DMS79 treated with DMSO at 0.1 percent for 48 hours (cell line): ENCODE measurements around the gene ZNF14.
"Not testable (repeated sequence)": the region's sequence is repeated elsewhere in the genome, so short reads cannot be mapped to it uniquely, and the experiment has no call there.

ENCODE experiments used
- DNase-seq: peaks from one replicate; lab custom pipeline; 2025; lab: John Stamatoyannopoulos, UW

The ZNF14 gene

DNA sequence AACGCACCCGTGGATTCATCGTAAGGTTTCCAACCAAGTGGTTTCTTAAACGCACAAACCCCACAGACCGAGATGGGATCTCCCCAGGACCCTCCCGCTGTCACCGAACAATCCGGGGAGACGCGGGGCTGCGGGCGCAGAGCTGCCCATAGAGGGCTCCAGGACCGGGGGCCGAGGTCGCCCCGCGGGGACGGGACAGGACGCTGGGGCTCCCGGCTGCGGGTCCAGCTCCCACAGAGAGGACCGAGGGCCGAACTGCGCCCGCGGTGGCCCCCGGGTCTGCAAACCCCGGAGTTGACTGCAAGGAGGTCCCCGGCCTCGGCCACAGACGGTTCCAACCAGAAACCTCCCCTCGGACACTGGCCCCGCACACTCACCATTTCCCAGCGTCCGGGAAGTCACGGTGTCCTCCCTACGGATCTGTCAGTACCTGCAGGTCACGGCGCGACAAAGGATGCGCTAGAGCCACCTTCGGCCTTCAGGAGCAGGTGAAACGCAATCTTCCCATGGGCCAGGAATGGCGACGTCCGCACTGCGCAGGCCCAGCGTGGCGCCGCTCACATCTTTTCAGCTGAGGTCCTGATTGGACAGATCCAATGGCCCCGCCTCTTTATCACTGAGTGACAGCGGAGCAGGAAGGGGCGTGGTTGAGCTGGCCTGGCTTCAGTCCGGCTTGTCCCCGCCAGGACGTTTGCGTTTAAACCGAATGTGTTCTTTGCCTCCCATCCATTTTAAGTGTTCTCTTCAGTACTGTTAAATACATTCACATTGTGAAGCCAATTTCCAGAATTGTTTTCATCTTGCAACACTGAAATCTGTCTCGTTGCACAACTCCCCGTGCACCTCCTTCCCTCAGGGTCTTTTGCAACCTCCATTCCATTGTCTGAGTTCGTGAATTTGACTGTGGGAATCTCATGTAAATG, at the start of gene ZNF14:
ZNF14 (minus strand) TSS at position 534 of the 923 bp plus-strand sequence; CDS start at position 380, 154 bp downstream.
- DNase-seq: peak; percentile 96

DNA sequence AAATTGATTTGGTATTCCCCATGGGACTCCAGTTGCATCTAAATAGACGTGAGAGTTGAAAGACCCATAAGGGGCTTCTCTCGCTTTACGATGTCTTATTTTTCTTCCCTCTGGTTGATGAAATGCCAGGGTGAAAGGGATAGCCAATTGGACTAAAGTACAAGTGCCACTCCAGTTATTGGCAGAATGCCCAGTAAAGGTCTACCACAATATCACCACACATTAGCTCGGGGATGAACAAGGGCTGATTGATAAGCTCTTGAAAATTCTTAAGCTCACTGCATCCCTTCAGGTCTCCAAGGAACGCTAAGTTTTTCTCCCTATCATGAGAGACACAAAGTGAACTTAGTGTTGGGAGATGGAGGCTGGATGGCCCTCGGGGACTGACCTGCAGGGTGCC, 48.9 kb upstream of the ZNF14 start:
- DNase-seq: peak; percentile 95

DNA sequence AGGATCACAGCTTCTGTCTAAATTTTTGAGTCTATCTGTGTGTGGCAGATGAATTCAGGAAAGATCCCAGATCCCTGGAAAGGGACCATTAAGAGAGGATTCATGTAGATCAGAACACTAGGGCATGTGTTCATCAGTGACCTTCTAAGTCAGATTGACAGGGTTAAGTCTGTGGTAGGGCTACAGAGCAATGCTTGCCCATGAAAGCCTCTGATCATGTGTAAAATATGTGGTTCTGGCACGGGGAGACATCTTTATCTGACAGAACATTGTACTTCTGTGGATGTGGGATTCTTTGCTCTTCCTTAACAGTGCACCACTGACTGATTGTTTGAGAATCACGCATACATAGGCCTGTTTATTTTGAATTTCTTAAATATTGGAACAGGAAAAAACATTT, 45.8 kb upstream of the ZNF14 start:
- no peak for DNase-seq

GRCh38 chr19:19777692-19778091, 44.8 kb upstream of the ZNF14 start:
- DNase-seq: no peak

DNA sequence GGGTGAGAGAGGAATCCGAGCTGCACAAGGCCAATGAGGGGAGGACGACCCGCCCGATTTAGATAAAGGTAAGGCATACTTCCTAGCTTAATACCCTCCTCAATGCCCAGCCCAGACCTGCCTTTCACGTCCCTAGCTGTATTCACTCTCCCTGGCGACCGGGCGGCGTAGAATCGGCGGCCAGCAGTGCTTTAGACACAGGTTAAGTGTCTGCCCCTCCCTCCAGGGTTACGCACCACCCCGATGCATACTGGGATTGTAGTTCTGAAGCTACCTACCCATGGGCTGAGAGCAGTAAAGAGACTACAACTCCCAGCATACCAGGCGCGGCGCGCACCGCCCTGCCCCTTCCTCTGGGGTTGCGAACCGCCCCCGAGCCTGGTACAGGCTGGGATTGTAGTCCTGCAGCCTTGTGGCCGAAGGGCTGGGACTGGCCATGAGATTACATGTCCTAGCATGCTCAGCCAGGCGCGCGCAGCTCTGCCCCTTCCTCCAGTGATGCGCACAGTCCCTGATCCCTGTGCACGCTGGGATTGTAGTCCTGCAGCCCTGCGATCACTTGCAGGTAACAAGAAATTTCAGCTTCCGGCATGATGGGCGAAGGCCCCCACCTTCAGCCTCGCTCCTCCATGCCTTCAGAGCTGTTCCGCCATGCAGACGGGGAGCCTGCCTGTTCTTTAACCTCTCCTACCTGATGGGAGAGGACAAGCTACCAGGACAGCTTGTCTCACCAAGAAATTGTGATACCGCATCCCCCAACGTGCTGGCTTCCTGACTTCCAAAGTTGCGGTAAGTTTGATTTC, 43.5 kb upstream of the ZNF14 start:
- DNase-seq: peak; percentile 98

DNA sequence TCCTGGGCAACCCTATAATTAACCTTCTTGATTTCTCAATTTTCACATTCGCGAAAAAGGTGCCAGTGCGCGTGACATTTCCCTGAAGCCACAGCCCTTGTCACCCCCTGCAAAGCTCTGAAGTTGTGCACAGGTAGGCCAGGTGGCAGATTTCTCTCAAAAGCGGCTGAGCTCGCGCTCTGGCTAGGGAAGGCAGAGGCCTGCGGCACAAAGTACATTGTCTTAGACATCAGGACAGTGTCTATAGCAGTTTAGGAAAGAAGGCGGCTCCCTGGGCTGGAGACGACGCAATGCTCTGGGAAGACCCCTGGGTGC, 42.9 kb upstream of the ZNF14 start:
- no peak for DNase-seq

DNA sequence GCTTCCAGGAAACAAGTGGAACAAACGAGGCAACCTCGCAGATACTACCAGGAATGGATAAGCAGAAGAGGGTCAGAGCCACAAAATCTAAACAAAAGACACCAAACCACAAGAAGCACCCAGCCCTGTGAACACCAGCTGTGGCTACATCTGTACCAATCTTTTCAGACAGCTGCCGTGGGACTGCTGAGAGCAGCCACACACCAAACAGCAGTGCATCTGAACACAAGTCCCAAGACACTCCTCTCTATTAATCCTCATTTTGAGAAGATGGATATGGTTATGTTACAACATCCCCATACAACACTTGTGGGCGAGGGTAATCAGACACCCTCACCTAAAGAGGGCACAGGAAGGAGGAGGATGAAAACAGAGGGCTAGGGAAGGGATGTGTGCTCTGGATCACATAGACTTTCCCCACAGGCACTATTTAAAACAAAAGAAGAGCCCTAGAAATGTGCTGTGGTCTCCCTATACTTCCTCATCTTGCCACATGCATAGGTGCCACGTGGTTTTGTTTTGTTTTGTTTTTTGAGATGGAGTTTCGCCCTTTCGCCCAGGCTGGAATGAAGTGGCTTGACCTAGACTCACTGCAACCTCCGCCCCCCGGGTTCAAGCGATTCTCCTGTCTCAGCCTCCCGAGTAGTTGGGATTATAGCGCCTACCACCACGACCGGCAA, 41.6 kb upstream of the ZNF14 start:
- DNase-seq: no peak

GRCh38 chr19:19771963-19772362, 39.1 kb upstream of the ZNF14 start:
- DNase-seq: not testable (repeated sequence)

- not testable (repeated sequence) for DNase-seq
Measured at GRCh38 chr19:19769971-19770370, 37.1 kb upstream of the ZNF14 start.

DNA sequence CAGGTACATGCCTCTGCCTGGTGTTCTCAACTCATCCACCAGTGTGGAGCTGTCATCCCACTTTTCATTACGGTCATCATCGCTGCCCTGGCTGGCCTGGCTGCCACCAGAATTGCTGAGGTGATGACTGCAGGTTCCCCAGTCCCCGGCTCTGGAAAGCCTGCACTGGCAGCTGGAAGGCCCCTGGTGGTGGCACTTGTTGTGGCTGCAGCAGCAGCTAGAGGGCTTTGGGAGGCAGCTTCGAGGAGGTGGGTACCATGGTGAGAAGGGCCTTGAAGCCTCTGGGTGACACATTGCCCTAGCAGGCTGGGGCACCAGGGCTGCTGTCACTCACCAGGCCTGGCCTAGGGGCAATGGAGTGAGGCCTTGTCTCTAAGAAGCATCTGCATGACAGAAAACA, 25.3 kb upstream of the ZNF14 start:
- DNase-seq: no peak

DNA sequence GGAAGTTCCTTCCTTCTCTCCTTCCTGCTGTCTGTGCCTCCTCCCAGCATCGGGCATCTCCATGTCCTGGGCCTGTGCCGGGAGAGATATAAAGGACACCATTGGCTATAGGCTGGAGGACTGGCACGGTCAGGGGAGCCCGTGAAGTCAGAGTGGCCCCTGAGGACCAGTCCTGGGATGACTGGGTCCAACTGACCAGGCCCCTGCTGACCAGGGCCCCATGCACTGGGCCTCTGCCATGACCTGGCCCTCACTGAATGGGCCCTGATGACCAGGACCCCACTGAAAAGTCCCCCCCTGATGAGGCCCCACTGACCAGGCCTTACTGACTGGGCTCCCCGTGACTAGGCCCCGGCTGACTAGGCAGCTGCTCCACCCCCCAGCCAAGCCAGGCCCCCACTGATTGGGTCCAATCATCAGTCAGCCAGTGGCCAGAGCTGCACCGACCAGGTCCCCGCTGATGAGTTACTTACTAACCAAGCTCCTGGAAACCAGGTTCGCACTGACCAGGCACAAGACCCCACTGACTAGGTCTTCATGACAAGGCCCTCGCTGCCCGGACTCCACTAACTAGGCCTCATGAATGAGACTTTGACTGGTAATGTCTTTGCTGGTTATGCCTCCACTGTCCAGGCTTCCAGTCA, 20.0 kb upstream of the ZNF14 start:
- no peak for DNase-seq

GRCh38 chr19:19751846-19752245, 18.9 kb upstream of the ZNF14 start:
- DNase-seq: no peak

- no peak for DNase-seq
Measured at GRCh38 chr19:19750842-19751790, 18.2 kb upstream of the ZNF14 start.

DNA sequence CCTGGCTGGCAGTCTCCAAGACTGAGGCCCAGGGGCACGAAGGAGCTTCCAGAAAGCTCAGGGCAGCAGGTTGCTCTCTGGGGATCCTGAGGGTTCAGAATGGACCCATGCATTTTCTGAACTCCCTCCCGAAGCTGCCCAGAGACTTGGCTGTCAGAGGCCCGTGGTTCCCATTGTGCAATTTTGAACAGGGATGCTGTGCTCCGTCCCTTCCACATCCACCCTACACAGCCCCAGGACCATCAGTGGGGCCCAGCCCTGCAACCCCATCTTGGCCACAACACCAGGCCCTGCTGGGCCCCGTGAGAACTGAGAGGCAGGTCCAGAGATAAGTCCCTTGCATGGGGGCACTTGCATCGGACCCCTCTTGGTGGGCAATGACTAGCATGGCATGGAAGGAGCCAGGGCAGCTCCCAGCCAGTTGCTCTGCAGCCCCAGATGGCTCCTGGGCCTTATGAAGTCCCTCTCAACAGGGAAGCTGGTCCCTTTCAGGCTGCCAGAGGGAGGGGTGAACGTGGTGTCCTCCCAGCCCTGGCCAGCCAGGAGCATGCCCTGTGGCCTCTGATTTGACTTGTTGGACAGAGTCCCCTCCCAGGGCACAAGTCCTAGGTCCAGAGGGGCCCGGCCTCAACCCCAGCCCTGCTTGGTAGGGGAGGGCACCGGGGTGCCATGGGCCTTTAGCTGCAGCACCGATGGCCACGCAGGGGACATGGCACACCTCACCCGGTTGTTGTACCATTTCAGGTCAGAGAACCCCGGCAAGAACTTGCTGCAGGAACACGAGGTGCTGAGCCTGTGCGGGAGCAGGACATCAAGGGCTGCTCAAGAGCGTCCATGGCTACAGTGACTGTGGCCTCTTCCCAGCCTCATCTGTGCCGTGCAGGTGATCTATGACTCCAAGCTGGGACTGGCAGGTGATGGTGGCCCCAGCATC, 17.3 kb upstream of the ZNF14 start:
- no peak for DNase-seq

DNA sequence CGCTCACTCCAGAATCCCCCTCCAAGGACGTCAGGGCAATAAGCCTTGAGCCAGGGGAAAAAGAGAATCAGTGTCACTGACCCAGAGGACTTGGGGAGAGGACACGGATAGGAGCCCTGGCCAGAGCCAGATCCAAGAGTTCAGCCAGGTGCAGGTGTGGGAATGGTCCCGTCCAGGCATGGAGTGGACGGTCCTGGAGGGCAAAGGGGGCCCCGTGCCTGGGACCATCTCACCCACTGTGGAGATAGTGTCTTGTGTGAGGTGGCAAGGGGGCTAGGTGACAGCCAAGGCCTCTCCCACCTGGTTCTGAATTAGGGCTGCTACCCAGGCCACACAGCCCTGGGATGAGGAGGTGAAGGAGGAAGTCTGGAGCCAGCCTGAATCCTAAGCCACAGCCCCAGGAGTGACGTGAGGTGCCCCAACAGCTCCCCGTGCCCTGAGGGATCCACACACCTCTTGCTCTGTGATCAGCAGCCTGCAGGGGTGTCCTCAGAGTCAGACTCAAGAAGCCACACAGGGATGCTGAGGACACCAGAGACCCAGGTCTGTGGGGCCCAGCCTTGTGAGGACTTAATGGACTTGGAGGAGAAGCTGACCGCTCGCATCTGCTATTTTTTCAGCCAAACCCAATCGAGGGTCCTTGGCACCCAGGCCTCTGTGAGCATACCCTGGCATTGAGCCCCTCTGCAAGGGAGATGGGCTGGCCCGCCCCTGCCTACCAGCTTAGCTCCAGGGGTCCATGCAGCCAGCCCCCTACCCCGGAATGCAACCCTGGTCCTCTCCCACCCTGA, 16.4 kb upstream of the ZNF14 start:
- no peak for DNase-seq

DNA sequence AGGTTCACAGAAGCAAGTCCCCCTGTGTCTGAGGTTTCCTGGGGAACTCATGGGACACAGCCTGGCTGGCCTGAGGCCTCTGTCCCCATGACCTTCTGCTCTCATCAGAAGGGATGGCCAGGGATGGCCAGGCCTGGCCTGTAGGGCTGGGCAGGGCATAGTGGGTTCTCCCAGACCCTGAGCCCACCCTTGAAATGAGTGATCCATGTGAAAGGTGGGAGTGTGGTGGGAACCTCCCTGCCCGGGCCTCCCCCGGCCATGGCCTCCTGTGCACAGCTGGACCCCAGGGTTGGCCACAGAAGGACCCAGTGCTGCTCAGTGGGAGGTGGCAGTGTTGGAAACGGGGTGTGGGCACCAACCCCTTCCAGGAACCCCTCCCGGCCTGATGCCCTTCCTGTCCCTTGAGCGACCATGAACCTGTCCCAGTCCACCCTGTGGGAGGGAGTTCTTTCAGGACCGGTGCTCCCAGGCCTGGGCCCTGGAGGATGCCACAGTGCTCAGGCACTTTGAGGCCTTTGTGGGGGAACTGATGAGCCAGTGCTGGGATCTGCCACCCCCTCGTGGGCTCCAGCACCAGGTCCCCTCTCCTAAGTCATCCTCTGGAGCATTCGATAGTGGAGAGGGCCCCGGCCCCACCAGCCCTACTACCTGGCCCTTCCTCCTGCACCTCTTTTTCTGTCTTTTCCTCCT, 15.5 kb upstream of the ZNF14 start:
- no peak for DNase-seq

GRCh38 chr19:19747357-19748220, 14.7 kb upstream of the ZNF14 start:
- no peak for DNase-seq
